LHCN-M2 (cell line): ENCODE measurements around the gene XRN2. TPM values are rescaled to one million over a fixed set of nuclear protein-coding genes. Genes with fewer than 3 reads are reported as not detected.
"Not testable (repeated sequence)": the region's sequence is repeated elsewhere in the genome, so short reads cannot be mapped to it uniquely, and the experiment has no call there.

Experiments used
- DNase-seq: peaks from one replicate; pipeline ENCODE4 v3.0.0-alpha.2; 2012; ENCODE audit warnings: low read depth
- total RNA-seq: library from RNA; depleted of rRNA; stranded (reverse); fragments of >200 nt; gene quantifications from 2 replicates; pipeline ENCODE4 v1.2.3, GENCODE V29; 2014

Gene XRN2
- total RNA-seq, 1 experiment from 2014 or later, result 125 TPM

- DNase-seq, result no peak
Observed at GRCh38 chr20:21388566-21388965, 85.4 kb downstream of the XRN2 start.

GRCh38 chr20:21389368-21389767, 86.2 kb downstream of the XRN2 start:
- no peak for DNase-seq

GRCh38 chr20:21390768-21391167, 87.6 kb downstream of the XRN2 start:
- no peak for DNase-seq

- DNase-seq, result no peak
Observed at GRCh38 chr20:21391185-21391971, 88.2 kb downstream of the XRN2 start.

GRCh38 chr20:21391972-21392352, 88.8 kb downstream of the XRN2 start:
- DNase-seq, result no peak

GRCh38 chr20:21393166-21393565, 90.0 kb downstream of the XRN2 start:
- DNase-seq, result no peak

GRCh38 chr20:21393816-21394519, 90.8 kb downstream of the XRN2 start:
- DNase-seq, result no peak

GRCh38 chr20:21394551-21394950, 91.4 kb downstream of the XRN2 start:
- no peak for DNase-seq

- no peak for DNase-seq
Observed at GRCh38 chr20:21395051-21395665, 92.0 kb downstream of the XRN2 start.

- DNase-seq, result no peak
Observed at GRCh38 chr20:21395666-21396598, 92.8 kb downstream of the XRN2 start.

- DNase-seq, result no peak
Observed at GRCh38 chr20:21396599-21397340, 93.6 kb downstream of the XRN2 start.

- no peak for DNase-seq
Observed at GRCh38 chr20:21397341-21398108, 94.4 kb downstream of the XRN2 start, which contains the start of gene NKX2-4. NKX2-4 (minus strand) TSS chr20:21397526; CDS start chr20:21397399, 127 bp downstream.

GRCh38 chr20:21398109-21399004, 95.2 kb downstream of the XRN2 start:
- DNase-seq, result no peak

- DNase-seq, result no peak
Observed at GRCh38 chr20:21399005-21399475, 95.9 kb downstream of the XRN2 start.

GRCh38 chr20:21411725-21412124, 108.6 kb downstream of the XRN2 start:
- no peak for DNase-seq

GRCh38 chr20:21413996-21414395, 110.9 kb downstream of the XRN2 start:
- not testable (repeated sequence) for DNase-seq

GRCh38 chr20:21419147-21419546, 116.0 kb downstream of the XRN2 start:
- not testable (repeated sequence) for DNase-seq

- no peak for DNase-seq
Observed at GRCh38 chr20:21421601-21422236, 118.6 kb downstream of the XRN2 start.
